HCT116 (cell line): ENCODE data around the gene INO80C. TPM values are rescaled to one million over a fixed set of nuclear protein-coding genes. Genes with fewer than 3 reads are reported as not detected.

Experiments
- ATAC-seq: fragments of 200-7000 bp; cut with Tn5 transposase; 2 replicates; pipeline ENCODE4 v1.9.1; 2020; ENCODE audit warnings: mild to moderate bottlenecking, moderate library complexity
- BruUV-seq: library from RNA; stranded (reverse); fragments of 400-500 nt; replicated peaks from 2 replicates; lab custom pipeline; 2021; lab: Mats Ljungman, UMichigan
- CTCF ChIA-PET: fragments of 300-600 bp; sonication (Branson Sonifier 250); formaldehyde crosslinking; loops from one replicate; lab custom pipeline; 2021; ENCODE audit warnings: antibody characterized with exemption; lab: Charles Lee
- POLR2A ChIA-PET: fragments of 300-600, 350-600 bp; sonication (Branson Sonifier 250); formaldehyde crosslinking; loops from one replicate; lab custom pipeline; 2021; ENCODE audit warnings: antibody characterized with exemption; lab: Charles Lee
- RAD21 ChIA-PET, 2 experiments: fragments of 300-600 bp; sonication (Branson Sonifier 250); formaldehyde crosslinking; loops; one replicate each; lab custom pipeline; 2023; ENCODE audit warnings: low total read pairs in 2 of 2; ENCODE audit not compliant: uncharacterized antibody in 2 of 2, unreplicated experiment in 2 of 2, low non-redundant PET in 1 of 2; lab: Charles Lee
- DNase-seq: peaks from one replicate; pipeline ENCODE4 v3.0.0-alpha.2; 2010; ENCODE audit warnings: low read depth, low spot score
- H2AFZ ChIP-seq: fragments of 200-600 bp; shearing (Covaris generic), sonication (generic); 2 replicates; pipeline ENCODE4 v1.6.1; 2017; ENCODE audit warnings: low read depth, mixed run types, mixed read lengths, antibody characterized with exemption, low read length; ENCODE audit not compliant: poor library complexity, severe bottlenecking
- H3K27ac ChIP-seq: 2 replicates; pipeline ENCODE4 v1.5.1; 2012; ENCODE audit warnings: low read depth, low read length
- H3K27me3 ChIP-seq: fragments of 200-600 bp; sonication (generic); 2 replicates; pipeline ENCODE4 v1.6.1; 2016; ENCODE audit warnings: mixed run types, low read length, mixed read lengths; ENCODE audit not compliant: insufficient read depth
- H3K36me3 ChIP-seq, 2 experiments: fragments of 200-500 bp in 1 of 2; fragments of 200-600 bp in 1 of 2; sonication (Bioruptor generic) in 1 of 2; sonication (generic) in 1 of 2; 2 replicates each; pipeline versions ENCODE4 v1.5.1 to v1.6.1; 2014 to 2016; ENCODE audit warnings: low read length in 2 of 2, inconsistent platforms in 1 of 2, mixed read lengths in 1 of 2, mixed run types in 1 of 2; ENCODE audit not compliant: insufficient read depth in 2 of 2, control insufficient read depth in 1 of 2
- H3K4me1 ChIP-seq, 2 experiments: fragments of 200-600 bp in 1 of 2; sonication (generic) in 1 of 2; 2 replicates each; pipeline versions ENCODE4 v1.5.1 to v1.6.1; 2012 to 2017; ENCODE audit warnings: low read length in 2 of 2, inconsistent platforms in 1 of 2, mild to moderate bottlenecking in 1 of 2, mixed read lengths in 1 of 2, mixed run types in 1 of 2, moderate library complexity in 1 of 2; ENCODE audit not compliant: insufficient read depth in 2 of 2, control insufficient read depth in 1 of 2
- H3K4me2 ChIP-seq: fragments of 200-600 bp; sonication (generic); 2 replicates; pipeline ENCODE4 v1.6.1; 2017; ENCODE audit warnings: mixed run types, low read length, mixed read lengths
- H3K4me3 ChIP-seq, 2 experiments: fragments of 200-600 bp in 1 of 2; sonication (generic) in 1 of 2; replicated peaks in 1 of 2; 2 replicates each; pipeline ENCODE4 v1.5.1; 2011 to 2016; ENCODE audit warnings: low read length in 2 of 2, control low read depth in 1 of 2, low read depth in 1 of 2, mild to moderate bottlenecking in 1 of 2, mixed read lengths in 1 of 2, mixed run types in 1 of 2
- H3K79me2 ChIP-seq: fragments of 200-600 bp; sonication (generic); 2 replicates; pipeline ENCODE4 v1.6.1; 2017; ENCODE audit warnings: mild to moderate bottlenecking, mixed run types, low read length, moderate library complexity, mixed read lengths; ENCODE audit not compliant: insufficient read depth
- H3K9ac ChIP-seq: fragments of 200-600 bp; sonication (generic); 2 replicates; pipeline ENCODE4 v1.6.1; 2016; ENCODE audit warnings: low read length, mixed read lengths
- H3K9me2 ChIP-seq: fragments of 200-600 bp; sonication (generic), shearing (Covaris generic); 2 replicates; pipeline ENCODE4 v1.6.1; 2017; ENCODE audit warnings: mixed run types, mild to moderate bottlenecking, moderate library complexity; ENCODE audit not compliant: insufficient read depth
- H3K9me3 ChIP-seq, 2 experiments: fragments of 200-500 bp in 1 of 2; fragments of 200-600 bp in 1 of 2; sonication (Bioruptor generic) in 1 of 2; sonication (generic) in 1 of 2; 2 replicates each; pipeline ENCODE4 v1.6.1; 2014 to 2017; ENCODE audit warnings: low read length in 2 of 2, mixed read lengths in 2 of 2, inconsistent platforms in 1 of 2, low read depth in 1 of 2, mild to moderate bottlenecking in 1 of 2, mixed run types in 1 of 2, moderate library complexity in 1 of 2; ENCODE audit not compliant: control insufficient read depth in 1 of 2, insufficient read depth in 1 of 2
- H4K20me1 ChIP-seq: fragments of 200-600 bp; sonication (generic), shearing (Covaris generic); 2 replicates; pipeline ENCODE4 v1.6.1; 2017; ENCODE audit warnings: mixed run types, mild to moderate bottlenecking, moderate library complexity; ENCODE audit not compliant: insufficient read depth
- ATF3 ChIP-seq: IDR thresholded peaks from 2 replicates; pipeline ENCODE4 v1.6.1; 2012
- CTCF ChIP-seq, 3 experiments: fragments of 200-600 bp in 1 of 3; sonication (generic) in 1 of 3; IDR thresholded peaks in 2 of 3; conservative IDR thresholded peaks in 1 of 3; 2 replicates each; pipeline ENCODE4 v1.5.1; 2012 to 2017; ENCODE audit warnings: low read depth in 2 of 3, low read length in 2 of 3, antibody characterized with exemption in 1 of 3, borderline replicate concordance in 1 of 3, control low read depth in 1 of 3, mild to moderate bottlenecking in 1 of 3, mixed read lengths in 1 of 3, mixed run types in 1 of 3, moderate library complexity in 1 of 3; ENCODE audit not compliant: insufficient read depth in 1 of 3
- ELF1 ChIP-seq: IDR thresholded peaks from 2 replicates; pipeline ENCODE4 v1.6.1; 2012; ENCODE audit warnings: low read depth, borderline replicate concordance
- FOSL1 ChIP-seq: IDR thresholded peaks from 2 replicates; pipeline ENCODE4 v1.6.1; 2012; ENCODE audit warnings: low read depth
- JUND ChIP-seq: IDR thresholded peaks from 2 replicates; pipeline ENCODE4 v1.6.1; 2012
- MAX ChIP-seq: IDR thresholded peaks from 2 replicates; pipeline ENCODE4 v1.6.1; 2012
- RAD21 ChIP-seq: IDR thresholded peaks from 2 replicates; pipeline ENCODE4 v1.6.1; 2012; ENCODE audit warnings: low read depth, mild to moderate bottlenecking
- REST ChIP-seq: IDR thresholded peaks from 2 replicates; pipeline ENCODE4 v1.6.1; 2012; ENCODE audit warnings: low read depth
- intact Hi-C: fragments of 100-400 bp; cut with micrococcal nuclease; formaldehyde crosslinking; loops from 2 replicates; pipeline ENCODE4 v1.10.0; 2022
- total RNA-seq: library from RNA; stranded (reverse); gene quantifications from one replicate; pipeline ENCODE4 v1.2.1, GENCODE V29; 2021; ENCODE audit not compliant: unreplicated experiment

INO80C gene
- total RNA-seq, 1 experiment from 2014 or later = 30.7 TPM

- no TSS peak for BruUV-seq
- H3K27ac ChIP-seq = no peak overlapping the region
- no peak overlapping the region for H3K4me2 ChIP-seq
- POLR2A ChIA-PET = no interaction called here
- H3K4me3 ChIP-seq = no peak overlapping the region
- CTCF ChIA-PET = interaction anchor here (1.6 kb wide), 1 partner anchor 128 kb away, joined by 6 read pairs; no protein-coding TSS in a partner anchor
- H3K27me3 ChIP-seq = no peaks in the 10 kb centered on the region
- no peaks in the 10 kb centered on the region for H3K36me3 ChIP-seq
- peak overlapping the region; percentile 16 for H2AFZ ChIP-seq
- no peak overlapping the region for H3K9ac ChIP-seq
- TF ChIP-seq MAX (no peak), CTCF (IDR thresholded peaks at IDR 0.05 in 2 of 3, conservative IDR thresholded peaks at IDR 0.05 in 1 of 3; ENCODE audit: borderline replicate concordance in 1 of 3, insufficient read depth in 1 of 3, low read depth in 2 of 3, low read length in 2 of 3) (no peak)
- H4K20me1 ChIP-seq = no peaks in the 10 kb centered on the region
- no peaks in the 10 kb centered on the region for H3K9me3 ChIP-seq
- ATAC-seq (no peak), DNase-seq (no peak)
- peaks cover 16 to 38% of the 10 kb centered on the region in 2 experiments; a peak in 3 of 4 replicates for H3K4me1 ChIP-seq
- RAD21 ChIA-PET = no interaction called here
- intact Hi-C loops = loop anchor here (5.0 kb wide), 1 partner anchor 108 kb away; no protein-coding TSS in a partner anchor
- H3K9me2 ChIP-seq = no peaks in the 10 kb centered on the region
- no peaks in the 10 kb centered on the region for H3K79me2 ChIP-seq
Measured at GRCh38 chr18:35514752-35515459, 17.1 kb upstream of the INO80C start.

- intact Hi-C loops = loop anchor here (5.0 kb wide), 1 partner anchor 107 kb away; no protein-coding TSS in a partner anchor
- peaks cover 16 to 38% of the 10 kb centered on the region in 2 experiments; a peak in 3 of 4 replicates for H3K4me1 ChIP-seq
- BruUV-seq = no TSS peak
- H3K9ac ChIP-seq = no peak overlapping the region
- H3K27ac ChIP-seq = no peak overlapping the region
- H3K4me2 ChIP-seq = peak overlapping the region; percentile 65
- no peaks in the 10 kb centered on the region for H3K27me3 ChIP-seq
- no peaks in the 10 kb centered on the region for H3K9me3 ChIP-seq
- no peaks in the 10 kb centered on the region for H3K79me2 ChIP-seq
- ChIA-PET CTCF (interaction anchor here (1.6 kb wide), 1 partner anchor 128 kb away, joined by 6 read pairs; no protein-coding TSS in a partner anchor), RAD21 (no interaction called here), POLR2A (interaction anchor here (1.2 kb wide), 1 partner anchor 16 kb away, joined by 3 read pairs; the partner anchor contains the start of gene INO80C)
- no peak for DNase-seq
- no peaks in the 10 kb centered on the region for H4K20me1 ChIP-seq
- H2AFZ ChIP-seq = no peak overlapping the region
- H3K9me2 ChIP-seq = no peaks in the 10 kb centered on the region
- no peak overlapping the region for H3K4me3 ChIP-seq
- ATAC-seq = no peak
- no peaks in the 10 kb centered on the region for H3K36me3 ChIP-seq
- TF ChIP-seq REST (no peak), ATF3 (no peak), ELF1 (no peak), CTCF (IDR thresholded peaks at IDR 0.05 in 2 of 3, conservative IDR thresholded peaks at IDR 0.05 in 1 of 3; ENCODE audit: borderline replicate concordance in 1 of 3, insufficient read depth in 1 of 3, low read depth in 2 of 3, low read length in 2 of 3) (no peak), JUND (no peak), FOSL1 (no peak), RAD21 (no peak)
Measured at GRCh38 chr18:35514283-35514682, 16.5 kb upstream of the INO80C start.
